Hypothalamus (tissue), 51 donors: ENCODE data around the gene PLD2.
A peak's percentile ranks its signal among the peaks of the same experiment; 100 is the strongest.

Experiments
- DNase-seq, 51 donors: peaks; one replicate each; lab custom pipeline; 2025; lab: John Stamatoyannopoulos, UW

Gene PLD2

DNA sequence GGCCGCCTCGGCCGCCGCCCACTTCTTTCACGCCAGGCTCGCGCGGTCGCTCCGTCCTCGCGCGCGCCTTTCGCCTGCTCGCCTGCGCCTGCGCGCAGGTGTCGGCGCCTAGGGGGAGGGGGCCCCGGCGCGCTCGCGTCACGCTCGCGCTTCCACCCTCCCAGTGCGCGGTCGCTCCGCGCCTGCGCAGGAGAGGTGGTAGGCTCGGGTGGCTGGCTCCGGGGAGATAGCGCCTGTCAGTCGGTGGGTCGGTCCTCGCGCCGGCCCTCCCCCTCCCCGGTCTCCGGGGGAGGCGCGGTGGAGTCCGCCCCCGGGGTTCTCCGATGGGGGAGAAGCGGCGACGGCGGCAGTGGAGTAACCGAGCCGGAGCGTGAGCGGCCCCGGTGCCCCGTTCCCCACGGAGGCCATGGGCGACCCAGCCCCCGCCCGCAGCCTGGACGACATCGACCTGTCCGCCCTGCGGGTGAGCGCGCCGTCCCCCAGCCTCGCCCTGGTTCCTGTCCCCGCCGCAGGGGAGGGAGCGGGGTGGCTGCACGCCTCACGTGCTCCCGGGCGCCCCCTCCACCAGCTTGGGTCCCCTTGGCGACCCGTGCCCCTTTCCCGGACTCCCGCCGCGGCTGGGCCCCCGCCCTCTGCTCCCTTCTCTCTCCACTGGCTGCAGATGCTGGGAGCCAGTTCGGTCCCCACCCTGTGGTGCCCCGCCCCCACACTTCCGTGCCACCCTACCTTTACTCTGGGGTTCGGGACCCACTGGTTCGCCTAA lies 26.4 kb downstream of the PLD2 start, which contains the start of gene MINK1:
Gene MINK1, plus strand, starts transcription at position 163 of the 763 bp plus-strand sequence. Its CDS starts 244 bp downstream, at position 407.
- peak in 50 of 51 donors; percentile 40 to 91 (median 78) for DNase-seq

- peak in 10 of 51 donors; percentile 6 to 76 (median 22) for DNase-seq
Measured at GRCh38 chr17:4833941-4834680, 27.2 kb downstream of the PLD2 start.

DNA sequence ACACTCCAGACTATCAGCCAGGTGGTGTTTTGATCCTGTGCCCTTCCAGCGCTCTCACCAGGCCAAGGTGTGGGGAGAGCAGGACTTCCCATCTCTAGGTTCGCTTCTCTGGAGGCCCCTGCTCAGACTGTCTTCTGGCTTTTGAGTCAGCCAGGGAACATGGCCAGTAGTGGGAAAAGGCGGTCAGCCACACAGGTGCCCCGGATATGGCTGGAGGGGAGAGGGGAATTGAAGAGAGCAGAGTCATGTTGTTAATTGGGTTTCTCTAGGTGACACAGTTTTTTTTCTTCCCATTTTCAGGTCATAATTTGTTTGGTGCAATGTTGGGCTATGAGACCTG lies 27.7 kb downstream of the PLD2 start:
- no peak for DNase-seq

DNA sequence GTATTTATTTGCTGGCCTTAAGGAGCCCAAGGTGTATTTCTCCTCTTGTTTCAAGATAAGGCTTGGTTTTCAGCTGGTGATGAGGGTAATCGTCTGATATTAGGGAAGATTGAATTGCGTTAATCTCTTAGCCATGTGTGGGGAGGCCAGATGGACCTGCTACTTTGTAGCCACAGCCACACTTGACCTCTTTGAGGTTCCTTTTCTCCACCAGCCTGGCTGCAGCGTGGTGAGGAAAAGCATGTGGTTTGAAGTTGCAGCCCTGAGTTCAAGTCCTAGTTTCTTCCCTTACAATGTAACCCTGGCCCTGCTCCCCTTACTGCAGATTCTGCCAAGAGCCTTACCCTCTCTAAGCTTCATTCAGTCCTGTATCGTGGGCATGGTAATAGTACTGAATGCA lies 29.3 kb downstream of the PLD2 start:
- no peak for DNase-seq

DNA sequence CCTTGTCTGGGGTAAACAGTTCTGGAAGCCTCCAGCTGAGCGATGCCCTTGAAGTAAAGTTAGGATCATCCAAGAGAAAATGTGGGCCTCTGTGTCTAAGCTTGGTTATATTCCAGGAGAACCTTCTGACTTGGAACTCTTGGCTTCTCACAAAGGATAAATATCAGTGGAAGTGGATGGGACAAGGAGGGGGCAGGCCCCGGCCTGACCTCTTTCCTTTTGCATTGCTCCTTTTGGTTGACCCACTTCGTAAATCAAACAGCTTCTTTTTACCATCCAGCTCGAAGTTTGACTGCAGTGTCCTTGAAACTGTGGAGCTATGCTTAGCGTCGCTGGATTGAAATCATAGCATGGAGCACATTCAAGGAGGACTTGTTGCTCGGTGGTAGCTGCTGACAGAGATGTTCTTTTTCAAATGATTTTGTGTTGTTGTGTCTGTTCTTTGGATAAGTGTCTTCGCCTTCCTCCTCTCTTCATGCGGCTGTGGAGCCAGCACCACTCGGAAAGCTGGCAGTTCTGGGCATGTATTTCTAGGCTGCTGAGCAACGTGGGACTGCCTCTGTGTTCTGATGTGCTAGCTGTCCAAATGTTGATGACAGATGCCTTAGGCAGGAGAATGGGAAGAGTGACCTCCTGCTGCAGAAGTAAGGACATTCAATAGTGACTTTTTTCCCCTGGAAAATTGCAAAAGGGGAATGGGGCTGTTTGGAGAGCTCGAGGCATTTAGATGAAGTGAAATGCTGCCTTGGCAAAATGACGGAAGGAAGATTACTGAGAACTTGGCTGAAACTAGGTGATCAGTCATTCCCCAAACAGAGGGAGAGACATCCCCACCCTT lies 30.7 kb downstream of the PLD2 start:
- peak in 21 of 51 donors; percentile 10 to 68 (median 38) for DNase-seq

GRCh38 chr17:4838309-4838785 lies 31.4 kb downstream of the PLD2 start:
- DNase-seq, result no peak

DNA sequence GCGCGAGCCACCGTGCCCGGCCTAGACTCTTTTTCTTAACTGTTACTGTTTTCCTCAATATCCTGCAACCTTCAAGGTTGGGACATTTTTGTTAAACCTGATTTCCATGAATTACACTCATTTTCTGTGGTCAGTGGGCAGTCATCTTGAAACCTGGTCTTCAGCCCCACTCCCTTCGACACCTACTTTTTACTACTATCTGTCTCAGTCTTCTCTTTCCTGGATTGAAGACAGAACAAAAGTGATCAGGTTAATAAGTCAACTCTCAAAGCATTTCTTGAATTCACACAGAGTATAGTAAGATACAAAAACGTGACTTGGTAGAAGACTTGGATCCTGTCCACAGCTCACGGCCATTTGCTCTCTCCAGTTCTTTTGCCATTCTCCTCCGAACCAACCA lies 32.3 kb downstream of the PLD2 start:
- DNase-seq, result no peak

DNA sequence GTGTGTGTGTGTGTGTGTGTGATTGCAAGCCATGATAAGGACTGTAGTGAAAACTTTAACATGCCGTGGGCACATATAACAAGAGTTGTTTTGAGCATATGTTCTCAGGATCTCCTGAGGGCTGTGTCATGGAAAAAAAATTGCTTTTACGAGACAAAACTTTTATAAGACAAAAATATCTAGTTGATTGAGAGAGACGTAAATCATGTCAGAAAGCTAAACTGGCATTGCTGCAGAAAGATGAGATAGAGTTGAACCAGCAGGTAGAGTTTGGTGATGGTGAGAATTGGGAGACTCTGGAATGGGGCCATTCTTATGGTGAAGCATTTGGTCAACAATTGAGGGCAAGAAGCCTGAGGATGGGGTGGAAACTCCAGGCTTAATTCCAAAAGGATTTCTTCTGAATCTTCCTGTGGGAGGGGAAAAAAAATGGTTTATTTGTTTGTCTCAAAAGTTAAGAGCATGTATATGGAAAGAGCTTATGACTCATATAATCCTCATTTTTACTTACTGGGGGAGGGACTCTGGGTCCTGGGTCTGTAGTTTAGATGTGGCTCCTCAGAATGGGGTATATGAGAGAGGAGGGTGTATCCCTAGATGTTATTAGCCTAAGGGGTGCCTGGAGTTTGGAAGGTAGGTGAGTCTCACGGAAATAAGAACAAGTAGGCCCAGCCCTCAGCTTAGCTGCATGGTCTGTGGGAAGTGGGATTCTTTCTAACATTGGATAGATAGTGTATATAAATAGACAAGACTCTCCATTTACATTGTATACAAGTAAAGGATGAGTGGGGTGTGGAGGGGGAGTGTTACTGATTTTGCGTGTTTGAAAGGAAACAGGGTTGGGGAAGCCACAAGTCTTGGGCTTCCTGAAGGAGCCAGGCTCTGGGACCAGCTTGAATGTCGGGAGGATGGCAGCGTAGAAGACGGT lies 33.3 kb downstream of the PLD2 start:
- DNase-seq, result no peak

DNA sequence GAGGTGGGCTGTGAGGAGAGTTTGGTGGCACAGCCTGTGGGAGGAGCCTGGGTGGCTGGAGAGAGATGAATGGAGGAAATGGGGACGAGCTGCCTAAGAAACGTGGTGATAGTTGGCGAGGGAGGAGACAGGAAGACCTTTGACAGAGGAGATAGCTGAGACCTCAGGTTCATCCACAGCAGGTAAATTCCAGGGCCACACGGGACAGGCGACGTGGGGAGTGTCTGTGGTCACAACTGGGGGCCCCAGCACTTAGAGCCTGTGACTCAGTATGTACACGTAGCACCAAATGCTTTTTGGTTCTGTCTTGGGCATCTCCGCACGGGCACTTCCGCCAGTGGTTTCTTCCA lies 33.9 kb downstream of the PLD2 start:
- DNase-seq, result no peak

DNA sequence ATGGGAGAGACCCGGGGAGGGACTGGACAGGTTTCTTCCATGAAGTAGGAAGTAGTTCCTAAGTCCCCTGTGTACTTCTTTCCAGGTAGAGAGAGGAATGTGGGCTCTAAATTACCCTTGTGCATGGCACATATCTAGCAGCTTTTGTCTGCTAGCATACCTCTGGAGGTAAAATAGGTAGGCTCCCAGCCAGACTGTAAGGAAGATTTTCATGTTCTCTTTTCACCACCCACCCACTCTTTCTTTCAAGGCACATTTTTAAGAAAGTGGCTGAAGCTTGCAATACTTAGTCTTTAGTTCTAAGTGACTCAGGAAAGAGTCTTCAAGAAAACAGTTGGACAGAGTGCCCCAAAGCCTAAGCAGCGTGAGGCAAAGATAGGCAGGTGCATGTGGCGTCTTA lies 35.4 kb downstream of the PLD2 start:
- DNase-seq, result no peak

GRCh38 chr17:4843321-4844000 lies 36.5 kb downstream of the PLD2 start:
- no peak for DNase-seq

DNA sequence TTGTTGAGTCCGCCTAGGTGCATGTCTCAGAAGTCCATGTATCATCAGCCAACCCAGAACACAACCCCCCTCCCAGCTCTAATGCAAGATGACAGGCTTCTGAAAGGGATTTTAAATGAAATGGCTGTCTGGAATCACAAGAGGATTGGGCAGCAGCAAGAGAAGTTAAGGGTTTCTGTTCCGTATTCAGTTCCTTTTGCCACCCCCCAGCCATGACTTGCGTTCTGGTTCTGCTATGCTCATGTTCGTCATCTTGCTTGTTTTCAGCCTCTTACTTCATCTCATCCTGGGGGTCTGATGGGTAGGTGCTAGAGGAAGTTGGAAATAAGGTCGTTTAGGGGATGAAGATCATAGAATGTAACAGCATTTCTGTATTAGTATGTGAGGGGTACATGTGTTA lies 38.2 kb downstream of the PLD2 start:
- peak in 2 of 51 donors; percentile 15 to 36 for DNase-seq

DNA sequence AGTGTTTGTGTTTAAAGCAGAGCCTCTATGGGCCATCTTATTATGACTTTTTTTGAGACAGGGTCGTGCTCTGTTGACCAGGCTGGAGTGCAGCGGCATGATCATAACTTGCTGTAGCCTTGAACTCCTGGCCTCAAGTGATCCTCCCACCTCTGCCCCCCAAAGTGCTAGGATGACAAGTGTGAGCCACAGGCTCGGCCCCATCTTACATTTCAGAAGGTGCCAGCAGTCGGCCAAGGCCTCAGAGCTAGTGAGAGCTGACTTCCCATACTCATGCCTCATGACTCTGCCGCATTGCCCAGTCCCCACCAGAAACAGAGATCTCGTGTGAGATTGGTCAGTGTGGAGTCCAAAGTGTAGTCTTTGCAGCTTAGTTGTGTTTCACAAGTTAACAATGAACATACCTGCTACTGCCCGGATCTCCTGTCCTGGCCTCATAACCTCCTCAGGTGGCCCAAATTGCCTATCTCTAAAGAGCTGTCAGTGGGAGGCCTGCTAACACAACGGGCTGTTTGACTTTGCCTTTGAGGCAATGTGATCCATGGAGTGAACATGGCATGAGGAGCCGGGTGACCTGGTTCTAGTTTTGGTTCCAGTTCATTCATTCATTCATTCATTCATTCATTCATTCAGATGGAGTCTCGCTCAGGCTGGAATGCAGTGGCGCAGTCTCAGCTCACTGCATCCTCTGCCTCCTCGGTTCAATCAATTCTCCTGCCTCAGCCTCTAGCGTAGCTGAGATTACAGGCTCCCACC lies 39.9 kb downstream of the PLD2 start:
- no peak for DNase-seq

GRCh38 chr17:4849011-4849536 lies 42.1 kb downstream of the PLD2 start:
- no peak for DNase-seq

DNA sequence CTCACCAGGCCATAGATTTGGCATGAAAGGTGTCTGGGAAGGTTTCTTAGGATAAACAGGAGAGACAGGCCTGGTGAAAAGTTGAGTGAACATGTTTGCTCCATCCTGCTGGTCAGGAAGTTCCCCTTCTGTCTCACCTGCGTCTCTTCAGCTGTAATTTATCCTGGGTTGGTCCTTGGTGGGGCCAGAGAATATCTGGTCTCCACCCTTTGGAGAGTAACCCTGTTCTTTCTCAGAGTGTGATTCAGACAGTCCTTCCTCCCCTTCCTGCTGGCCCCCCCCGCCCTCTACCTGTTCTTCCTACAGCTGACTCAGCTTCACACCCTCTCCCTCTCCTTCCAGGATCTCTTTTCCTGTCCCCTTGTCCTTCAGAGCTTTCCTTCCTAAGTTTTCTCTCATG lies 43.3 kb downstream of the PLD2 start:
- no peak for DNase-seq

GRCh38 chr17:4851084-4851483 lies 44.1 kb downstream of the PLD2 start:
- no peak for DNase-seq

- no peak for DNase-seq
Measured at GRCh38 chr17:4852567-4853207, 45.7 kb downstream of the PLD2 start.

- no peak for DNase-seq
Measured at GRCh38 chr17:4853208-4853671, 46.3 kb downstream of the PLD2 start.
